Measurements from ENCODE around the gene HOXA13.

DNA sequence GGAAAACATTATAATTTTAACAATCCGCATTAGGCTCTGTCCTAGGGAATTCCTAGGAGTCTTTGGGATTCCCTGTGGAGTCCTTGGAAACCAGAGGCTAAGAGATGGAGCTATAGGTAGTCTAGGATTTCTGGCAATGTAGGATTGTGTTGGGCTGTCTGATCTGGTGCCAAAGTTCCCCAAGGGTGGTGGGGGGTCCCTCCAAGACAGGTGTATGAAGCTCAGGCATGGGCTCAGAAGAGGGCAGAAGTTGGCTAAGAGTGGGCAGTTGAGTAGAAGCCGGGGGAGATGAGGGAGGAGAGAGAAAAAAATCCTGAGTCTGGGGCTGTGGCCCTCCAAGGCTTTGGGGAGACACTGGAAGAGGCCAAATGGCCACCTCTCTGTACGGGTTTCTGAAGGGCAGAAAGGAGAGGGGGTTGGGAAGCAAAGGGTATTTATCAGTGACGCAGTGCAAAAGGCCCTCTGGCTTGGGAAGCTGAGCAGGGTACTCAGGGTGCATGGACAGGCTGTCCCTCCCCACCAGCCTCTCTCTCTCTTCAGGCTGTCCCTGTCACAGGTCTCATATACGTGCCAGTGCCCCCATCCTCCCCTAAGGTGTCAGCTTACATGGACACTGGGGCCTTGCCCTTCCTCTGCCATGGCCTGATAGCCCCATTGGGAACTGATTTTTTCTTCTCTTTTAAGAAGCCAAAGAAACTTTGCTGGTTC is 53.2 kb downstream of the HOXA13 start:
- TF ChIP-seq, protein P1, sequence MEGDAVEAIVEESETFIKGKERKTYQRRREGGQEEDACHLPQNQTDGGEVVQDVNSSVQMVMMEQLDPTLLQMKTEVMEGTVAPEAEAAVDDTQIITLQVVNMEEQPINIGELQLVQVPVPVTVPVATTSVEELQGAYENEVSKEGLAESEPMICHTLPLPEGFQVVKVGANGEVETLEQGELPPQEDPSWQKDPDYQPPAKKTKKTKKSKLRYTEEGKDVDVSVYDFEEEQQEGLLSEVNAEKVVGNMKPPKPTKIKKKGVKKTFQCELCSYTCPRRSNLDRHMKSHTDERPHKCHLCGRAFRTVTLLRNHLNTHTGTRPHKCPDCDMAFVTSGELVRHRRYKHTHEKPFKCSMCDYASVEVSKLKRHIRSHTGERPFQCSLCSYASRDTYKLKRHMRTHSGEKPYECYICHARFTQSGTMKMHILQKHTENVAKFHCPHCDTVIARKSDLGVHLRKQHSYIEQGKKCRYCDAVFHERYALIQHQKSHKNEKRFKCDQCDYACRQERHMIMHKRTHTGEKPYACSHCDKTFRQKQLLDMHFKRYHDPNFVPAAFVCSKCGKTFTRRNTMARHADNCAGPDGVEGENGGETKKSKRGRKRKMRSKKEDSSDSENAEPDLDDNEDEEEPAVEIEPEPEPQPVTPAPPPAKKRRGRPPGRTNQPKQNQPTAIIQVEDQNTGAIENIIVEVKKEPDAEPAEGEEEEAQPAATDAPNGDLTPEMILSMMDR (IDR thresholded peaks at IDR 0.05 in 4 of 5, conservative IDR thresholded peaks at IDR 0.05 in 1 of 5) = no peak
- TF ChIP-seq POLR2A (IDR thresholded peaks at IDR 0.05) = no peak
